HTR-8/SVneo (cell line): ENCODE results near the gene CNTNAP2.
"Not testable (repeated sequence)": the region's sequence is repeated elsewhere in the genome, so short reads cannot be mapped to it uniquely, and the experiment has no call there.

Experiments used
- DNase-seq: peaks from one replicate; pipeline ENCODE4 v3.0.0; 2011; ENCODE audit warnings: low spot score, mixed read lengths; ENCODE audit not compliant: insufficient read length
- FAIRE-seq: peaks from 2 replicates; lab custom pipeline; 2011; peaks lifted over from hg19 to GRCh38; lab: Jason Lieb, UNC

CNTNAP2 gene

DNA sequence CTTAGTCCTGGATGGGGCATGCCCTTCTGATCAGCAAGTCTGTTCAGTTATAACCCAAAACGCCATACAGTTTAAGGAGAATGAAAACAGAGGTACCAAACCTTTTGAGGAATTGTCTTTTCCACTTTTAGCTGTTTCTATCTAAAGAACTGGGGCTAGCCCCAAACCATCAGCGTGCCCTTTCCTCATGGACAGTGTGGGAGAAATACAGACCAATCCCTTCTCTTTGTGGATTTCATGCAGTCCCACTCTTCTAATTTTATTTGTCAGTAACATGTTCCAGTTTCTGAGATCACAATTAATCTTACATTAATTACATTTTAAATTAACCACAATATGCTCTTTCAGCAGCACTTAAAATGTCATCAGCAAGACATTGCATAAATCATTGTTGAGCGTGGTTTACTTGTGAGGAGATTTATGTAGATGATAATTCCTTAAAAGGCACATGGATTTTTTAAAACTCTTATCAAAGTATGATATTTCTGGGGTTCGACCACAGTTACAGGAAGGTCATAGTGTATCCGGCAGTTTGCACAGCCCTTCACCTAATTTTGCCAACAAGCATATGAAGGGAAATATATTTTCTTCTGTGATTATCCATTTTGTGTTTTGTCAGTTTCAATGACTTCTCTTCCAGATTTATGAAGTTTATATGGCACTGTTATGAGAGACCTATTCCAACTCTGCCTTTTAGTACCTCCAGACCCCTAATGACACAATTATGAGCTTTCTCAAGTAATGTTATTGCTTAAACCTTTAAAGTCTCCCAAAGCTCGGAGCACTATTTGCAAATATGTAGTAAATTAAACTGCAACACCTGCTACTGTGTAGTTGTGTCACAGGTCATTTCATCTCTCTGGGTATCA lies 1605.6 kb downstream of the CNTNAP2 start:
- DNase-seq (no peak), FAIRE-seq (no peak)

DNA sequence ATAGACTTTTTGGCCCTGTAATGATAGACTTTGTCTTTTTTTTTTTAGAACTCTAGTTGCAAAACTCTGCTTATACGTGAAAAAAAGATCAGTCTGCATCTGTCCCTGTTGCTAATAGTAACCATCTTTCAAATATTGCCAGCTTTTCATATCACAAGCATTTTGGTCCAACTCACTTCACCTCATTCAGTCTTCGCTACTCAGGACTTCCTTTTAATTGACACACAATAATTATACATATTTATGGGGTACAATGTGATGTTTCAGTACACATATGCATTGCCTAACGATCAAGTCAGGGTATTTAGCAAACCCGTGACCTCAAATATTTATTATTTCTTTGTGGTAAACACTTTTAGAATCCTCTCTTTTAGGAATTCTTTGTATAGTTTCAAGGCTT lies 1606.9 kb downstream of the CNTNAP2 start:
- FAIRE-seq: no peak
- no peak for DNase-seq

DNA sequence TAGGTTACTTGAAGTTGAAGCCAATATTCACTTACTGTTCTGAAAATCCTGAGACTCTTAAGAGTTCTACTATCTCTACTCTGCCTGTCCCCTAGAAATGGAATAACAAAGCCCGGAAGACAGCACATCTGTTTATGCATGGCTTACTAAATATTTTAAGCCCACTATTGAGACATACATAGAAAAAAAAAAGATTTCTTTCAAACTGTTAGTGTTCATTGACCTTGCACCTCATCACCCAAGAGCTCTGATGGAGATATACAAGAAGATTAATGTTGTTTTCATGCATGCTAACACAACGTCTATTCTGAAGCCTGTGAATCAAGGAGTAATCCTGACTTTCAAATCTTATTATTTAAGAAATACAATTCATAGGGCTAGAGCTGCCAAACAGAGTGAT lies 1614.7 kb downstream of the CNTNAP2 start:
- DNase-seq (no peak), FAIRE-seq (no peak)

GRCh38 chr7:147737559-147738214 lies 1621.1 kb downstream of the CNTNAP2 start:
- not testable (repeated sequence) for DNase-seq, FAIRE-seq

- no peak for DNase-seq
- no peak for FAIRE-seq
Measured at GRCh38 chr7:147742301-147742700, 1625.7 kb downstream of the CNTNAP2 start.

DNA sequence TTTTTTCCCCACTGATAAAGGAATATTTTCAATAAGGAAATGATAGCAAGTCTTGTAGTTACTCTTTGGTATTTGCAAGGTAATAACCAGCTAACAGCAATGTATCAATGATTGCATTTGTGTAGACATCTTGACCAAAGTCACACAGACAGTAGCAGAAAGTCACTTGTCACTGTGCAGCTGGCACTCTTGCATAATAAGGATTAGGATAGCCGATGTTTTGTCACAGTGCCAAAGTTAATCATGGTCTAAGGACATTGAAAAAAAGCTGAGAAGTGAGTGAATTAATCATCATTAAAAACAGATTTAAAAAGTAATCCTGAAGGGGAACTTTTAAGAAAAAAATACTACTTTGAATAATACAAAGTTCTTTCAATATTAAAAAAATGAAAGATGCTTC lies 1639.7 kb downstream of the CNTNAP2 start:
- FAIRE-seq: no peak
- no peak for DNase-seq

DNA sequence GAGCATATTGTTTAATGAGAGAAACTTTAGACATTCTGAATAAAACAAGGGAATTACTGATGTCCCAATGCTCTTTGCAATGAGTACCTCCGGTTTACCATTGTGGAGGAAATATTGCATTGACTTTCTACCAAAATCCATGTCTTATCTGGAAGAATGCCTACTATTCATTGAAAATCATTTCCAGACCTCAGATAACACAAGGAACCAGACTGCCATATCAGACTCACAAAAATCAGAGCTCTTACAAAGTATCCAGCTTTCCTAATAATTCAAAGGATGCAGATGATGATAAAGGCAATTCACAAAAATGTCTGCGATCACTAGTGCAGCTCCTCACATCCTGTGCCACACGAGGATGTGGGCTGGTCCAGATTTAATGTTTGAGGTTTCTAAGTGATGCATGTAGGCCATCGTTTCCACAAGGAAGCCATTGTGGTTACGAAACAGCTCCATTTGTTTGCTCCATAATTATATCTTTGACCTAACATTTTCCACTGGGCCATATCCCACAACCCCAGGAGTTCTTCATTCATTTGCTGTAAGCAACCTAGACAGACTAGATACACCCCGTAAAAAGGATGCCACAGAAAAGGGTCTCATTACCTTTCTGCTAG lies 1642.8 kb downstream of the CNTNAP2 start:
- no peak for FAIRE-seq
- no peak for DNase-seq

GRCh38 chr7:147765301-147765700 lies 1648.7 kb downstream of the CNTNAP2 start:
- FAIRE-seq (no peak), DNase-seq (no peak)

GRCh38 chr7:147771344-147771743 lies 1654.7 kb downstream of the CNTNAP2 start:
- DNase-seq: no peak
- FAIRE-seq: no peak

- FAIRE-seq (no peak), DNase-seq (no peak)
Measured at GRCh38 chr7:147774461-147774860, 1657.9 kb downstream of the CNTNAP2 start.

- FAIRE-seq (no peak), DNase-seq (no peak)
Measured at GRCh38 chr7:147775516-147776284, 1659.1 kb downstream of the CNTNAP2 start.

DNA sequence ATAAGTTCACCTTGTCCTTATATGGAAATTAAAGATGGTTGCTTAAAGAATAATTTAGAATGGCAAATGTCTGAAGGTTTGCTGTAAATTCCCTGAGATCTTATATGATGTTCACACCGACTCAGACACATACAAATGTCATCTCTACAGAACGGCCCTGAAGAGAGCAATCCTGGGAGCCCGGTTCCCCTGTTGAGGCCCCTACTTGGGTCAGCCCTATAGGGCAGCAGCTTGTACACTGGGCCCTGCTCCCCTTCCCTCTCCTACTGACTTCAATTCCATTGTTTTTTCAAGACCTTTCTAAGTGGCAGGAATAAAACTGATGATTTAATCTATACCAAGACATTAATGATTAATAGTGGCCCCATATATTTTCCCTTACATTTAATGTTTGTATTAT lies 1660.7 kb downstream of the CNTNAP2 start:
- no peak for DNase-seq
- no peak for FAIRE-seq

DNA sequence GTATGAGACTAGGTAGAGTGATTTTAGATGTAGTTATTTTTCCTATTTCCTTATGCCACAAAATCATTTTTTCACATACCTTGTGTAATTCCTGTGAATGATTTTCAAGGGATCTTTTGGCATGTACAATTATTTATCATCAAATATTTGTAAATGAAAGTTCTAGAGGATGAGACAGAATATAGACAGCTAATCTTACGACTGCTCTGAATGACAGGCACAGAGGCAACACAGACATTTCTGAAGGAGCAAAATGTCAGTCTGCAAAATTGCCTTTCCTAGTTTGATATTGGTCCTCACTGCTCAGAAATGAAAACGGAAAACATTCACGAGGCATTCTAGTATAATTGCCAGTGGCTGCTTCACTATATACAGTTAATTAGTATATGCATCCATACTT lies 1663.3 kb downstream of the CNTNAP2 start:
- FAIRE-seq (no peak), DNase-seq (no peak)

- FAIRE-seq (no peak), DNase-seq (no peak)
Measured at GRCh38 chr7:147796581-147796980, 1680.0 kb downstream of the CNTNAP2 start.

GRCh38 chr7:147798001-147798400 lies 1681.4 kb downstream of the CNTNAP2 start:
- no peak for FAIRE-seq
- DNase-seq: no peak

DNA sequence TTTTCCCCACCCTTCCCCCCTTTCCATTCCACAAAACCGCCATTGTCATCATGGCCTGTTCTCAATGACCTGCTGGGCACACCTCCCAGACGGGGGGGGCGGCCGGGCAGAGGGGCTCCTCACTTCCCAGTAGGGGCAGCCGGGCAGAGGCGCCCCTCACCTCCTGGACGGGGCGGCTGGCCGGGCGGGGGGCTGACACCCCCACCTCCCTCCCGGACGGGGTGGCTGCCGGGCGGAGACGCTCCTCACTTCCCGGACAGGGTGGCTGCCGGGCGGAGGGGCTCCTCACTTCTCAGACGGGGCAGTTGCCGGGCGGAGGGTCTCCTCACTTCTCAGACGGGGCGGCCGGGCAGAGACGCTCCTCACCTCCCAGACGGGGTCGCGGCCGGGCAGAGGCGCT lies 1685.2 kb downstream of the CNTNAP2 start:
- not testable (repeated sequence) for DNase-seq, FAIRE-seq

GRCh38 chr7:147803151-147803550 lies 1686.5 kb downstream of the CNTNAP2 start:
- DNase-seq: no peak
- FAIRE-seq: no peak

DNA sequence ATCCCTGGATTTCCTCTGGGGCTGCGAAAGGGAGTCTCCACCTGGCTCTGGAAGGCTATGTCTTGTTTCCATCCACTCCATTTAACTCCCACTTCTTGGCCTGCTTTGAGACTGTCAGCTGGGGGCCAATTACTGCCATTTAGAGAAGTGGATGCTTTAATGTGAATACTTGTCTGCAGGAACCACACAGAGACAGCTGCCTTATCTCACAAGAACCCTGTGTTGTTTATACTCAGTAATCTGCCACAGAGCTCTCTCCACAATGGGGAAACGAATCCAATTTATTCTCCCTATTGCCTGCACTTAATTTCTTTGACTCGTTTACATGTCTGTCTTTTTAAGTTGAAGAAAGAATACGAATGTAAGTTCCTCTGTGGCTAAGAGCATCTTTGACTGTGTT lies 1687.0 kb downstream of the CNTNAP2 start:
- DNase-seq (no peak), FAIRE-seq (no peak)

DNA sequence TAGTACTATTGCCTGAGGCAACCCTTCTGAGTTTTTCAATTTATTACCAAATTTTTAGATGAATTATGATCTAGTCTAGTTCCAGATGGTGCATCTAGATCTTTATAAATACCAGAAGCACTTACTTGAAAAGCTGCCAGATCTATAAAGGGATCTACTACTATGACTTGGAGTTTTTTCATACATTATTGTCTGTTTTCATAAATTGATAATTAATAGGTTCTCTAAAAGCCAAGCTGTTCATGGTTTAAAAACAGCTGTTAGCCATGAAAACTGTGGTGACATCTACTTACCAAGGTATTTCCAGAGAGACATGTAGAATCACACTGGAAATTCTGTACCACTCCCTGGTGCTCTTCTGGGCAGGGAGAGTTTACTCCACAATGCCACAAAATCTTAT lies 1687.4 kb downstream of the CNTNAP2 start:
- no peak for DNase-seq
- FAIRE-seq: no peak

GRCh38 chr7:147805996-147806576 lies 1689.5 kb downstream of the CNTNAP2 start:
- DNase-seq (no peak), FAIRE-seq (no peak)
